Measurements from ENCODE around the gene DAND5.

DNA sequence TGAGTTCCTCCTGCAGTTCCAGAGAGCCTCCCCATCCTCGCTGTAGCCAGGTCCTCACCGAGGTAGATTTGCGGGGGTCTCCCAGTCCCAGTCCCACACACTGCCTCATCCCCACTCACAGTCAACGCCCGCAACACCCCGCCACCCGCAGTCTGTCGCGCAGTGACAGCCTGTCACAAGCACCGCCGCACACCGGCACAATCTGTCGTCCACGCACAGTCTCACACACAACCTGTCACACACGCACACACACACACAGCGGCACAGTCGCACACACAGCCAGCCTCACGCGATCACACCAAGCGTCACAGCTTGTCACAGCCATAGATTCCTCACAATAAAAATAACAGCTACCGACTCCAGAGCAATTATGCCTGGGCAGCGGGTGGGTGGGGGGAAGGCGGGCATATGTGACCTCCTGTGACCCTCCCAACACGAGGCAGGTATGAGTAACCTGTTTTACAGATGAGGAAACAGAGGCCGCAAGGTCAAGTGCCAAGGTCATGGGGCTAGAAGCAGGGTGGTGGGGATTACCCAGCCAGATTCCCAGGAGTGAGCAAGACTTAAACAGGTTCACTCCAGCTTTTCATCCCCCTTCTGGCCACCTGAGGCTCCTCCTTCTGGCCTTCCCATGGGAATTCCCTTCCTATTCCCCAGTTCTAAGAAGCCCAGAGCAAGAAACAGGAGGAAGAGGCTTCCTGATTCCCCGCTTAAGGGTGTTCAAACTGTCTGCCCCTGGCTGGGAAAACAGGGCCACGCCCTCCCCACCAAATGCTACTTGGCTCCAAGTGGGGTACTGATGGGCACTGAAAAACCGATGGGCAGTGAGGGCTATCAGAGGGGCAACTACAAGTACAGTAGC is 39.8 kb downstream of the DAND5 start:
- TF ChIP-seq, protein P1, sequence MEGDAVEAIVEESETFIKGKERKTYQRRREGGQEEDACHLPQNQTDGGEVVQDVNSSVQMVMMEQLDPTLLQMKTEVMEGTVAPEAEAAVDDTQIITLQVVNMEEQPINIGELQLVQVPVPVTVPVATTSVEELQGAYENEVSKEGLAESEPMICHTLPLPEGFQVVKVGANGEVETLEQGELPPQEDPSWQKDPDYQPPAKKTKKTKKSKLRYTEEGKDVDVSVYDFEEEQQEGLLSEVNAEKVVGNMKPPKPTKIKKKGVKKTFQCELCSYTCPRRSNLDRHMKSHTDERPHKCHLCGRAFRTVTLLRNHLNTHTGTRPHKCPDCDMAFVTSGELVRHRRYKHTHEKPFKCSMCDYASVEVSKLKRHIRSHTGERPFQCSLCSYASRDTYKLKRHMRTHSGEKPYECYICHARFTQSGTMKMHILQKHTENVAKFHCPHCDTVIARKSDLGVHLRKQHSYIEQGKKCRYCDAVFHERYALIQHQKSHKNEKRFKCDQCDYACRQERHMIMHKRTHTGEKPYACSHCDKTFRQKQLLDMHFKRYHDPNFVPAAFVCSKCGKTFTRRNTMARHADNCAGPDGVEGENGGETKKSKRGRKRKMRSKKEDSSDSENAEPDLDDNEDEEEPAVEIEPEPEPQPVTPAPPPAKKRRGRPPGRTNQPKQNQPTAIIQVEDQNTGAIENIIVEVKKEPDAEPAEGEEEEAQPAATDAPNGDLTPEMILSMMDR (IDR thresholded peaks at IDR 0.05), result no peak
- TF ChIP-seq POLR2A (IDR thresholded peaks at IDR 0.05) (no peak), EP300 (IDR thresholded peaks at IDR 0.05) (no peak)

Data from ovary (tissue), 3 donors.